OCI-M2 (cell line): Measurements from ENCODE around the gene PHLDB1.

Source experiments
- DNase-seq: peaks from one replicate; lab custom pipeline; 2025; ENCODE audit not compliant: unreplicated experiment; lab: John Stamatoyannopoulos, UW

PHLDB1 gene

GRCh38 chr11:118638726-118639125 lies 31.3 kb downstream of the PHLDB1 start:
- DNase-seq = no peak

- no peak for DNase-seq
Observed at GRCh38 chr11:118639899-118640298, 32.5 kb downstream of the PHLDB1 start.

- no peak for DNase-seq
Observed at GRCh38 chr11:118640332-118641154, 33.1 kb downstream of the PHLDB1 start.

DNA sequence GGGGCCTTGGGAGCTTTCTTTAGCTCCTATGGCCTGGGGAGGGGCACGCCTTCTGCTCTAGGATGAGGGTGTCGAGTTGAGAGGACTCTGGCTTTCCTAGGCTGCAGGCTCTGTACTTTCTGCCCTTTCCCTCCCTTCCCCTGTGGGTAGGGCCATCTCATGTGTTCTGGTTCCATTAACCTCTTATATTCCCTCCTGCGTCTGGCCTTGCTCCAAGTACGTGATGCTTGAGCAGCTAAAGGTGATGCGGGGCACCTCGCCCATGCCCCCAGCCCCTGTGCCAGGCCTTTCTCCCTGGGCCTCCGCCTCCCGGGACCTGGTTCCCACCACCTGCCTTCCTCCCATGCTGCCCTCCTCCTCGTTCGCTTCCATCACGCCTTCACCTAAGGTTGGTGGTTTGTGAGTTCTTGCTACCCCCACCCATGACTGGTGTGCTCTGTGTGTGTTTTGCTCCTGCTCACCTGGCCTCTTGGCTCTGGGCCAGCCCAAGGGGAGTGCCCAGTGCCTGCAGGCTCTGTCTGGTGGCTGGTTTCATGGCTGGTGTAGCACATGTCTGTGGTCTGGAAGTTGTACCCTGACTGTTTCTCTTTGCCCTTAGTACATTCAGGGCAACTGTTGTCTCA lies 34.1 kb downstream of the PHLDB1 start:
- no peak for DNase-seq

DNA sequence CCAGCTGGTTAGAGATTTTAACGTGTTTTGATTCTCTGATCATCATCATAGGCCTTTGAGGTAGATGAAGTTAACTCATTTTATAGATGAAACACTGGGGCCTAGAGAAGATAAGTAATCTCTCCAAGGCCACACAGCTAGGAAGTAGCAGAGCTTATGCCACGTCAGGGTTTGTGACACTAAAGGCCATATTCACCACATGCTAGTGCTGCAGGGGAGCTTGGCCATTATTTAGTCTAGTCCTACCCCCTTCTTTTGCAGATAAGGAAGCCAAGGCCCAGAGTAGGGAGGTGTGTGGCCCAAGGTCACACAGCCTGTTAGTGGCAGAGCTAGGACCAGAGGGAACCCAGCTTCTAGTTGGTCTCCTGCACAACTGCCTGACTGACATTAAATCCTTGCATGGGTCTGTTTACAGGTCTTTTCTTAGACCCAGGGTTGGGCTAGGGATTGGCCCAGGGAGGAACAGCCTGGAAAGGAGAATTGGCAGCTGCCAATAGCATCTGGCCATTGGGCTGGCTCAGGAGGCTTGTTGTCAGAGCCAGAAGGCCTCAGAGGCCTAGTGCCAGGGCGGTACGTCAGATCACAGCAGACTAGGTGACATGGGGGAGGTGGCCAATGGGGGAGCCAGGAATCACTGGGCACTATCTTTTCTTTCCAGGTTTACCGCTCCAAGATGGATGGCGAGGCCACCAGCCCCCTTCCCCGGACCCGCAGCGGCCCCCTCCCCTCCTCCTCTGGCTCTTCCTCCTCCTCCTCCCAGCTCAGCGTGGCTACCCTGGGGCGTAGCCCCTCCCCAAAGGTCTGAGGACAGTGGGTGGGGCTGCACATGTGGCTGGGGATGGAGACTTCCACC lies 36.0 kb downstream of the PHLDB1 start:
- no peak for DNase-seq

DNA sequence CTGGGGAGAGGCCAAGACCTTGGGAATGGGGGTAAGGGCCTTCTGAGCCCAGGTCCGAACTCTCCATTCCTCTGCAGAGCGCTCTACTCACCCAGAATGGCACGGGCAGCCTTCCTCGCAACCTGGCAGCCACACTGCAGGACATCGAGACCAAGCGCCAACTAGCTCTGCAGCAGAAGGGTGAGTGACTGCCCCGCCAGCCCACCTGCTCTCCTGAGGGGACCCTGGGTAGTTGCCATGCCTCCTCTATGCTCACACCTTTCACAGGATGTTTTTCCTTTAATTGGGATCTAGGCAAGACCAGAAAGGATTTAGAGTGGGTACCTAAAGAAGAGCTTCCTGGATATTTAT lies 36.6 kb downstream of the PHLDB1 start:
- DNase-seq = no peak

- DNase-seq = no peak
Observed at GRCh38 chr11:118644496-118644895, 37.1 kb downstream of the PHLDB1 start.

GRCh38 chr11:118645066-118645715 lies 37.8 kb downstream of the PHLDB1 start:
- no peak for DNase-seq

DNA sequence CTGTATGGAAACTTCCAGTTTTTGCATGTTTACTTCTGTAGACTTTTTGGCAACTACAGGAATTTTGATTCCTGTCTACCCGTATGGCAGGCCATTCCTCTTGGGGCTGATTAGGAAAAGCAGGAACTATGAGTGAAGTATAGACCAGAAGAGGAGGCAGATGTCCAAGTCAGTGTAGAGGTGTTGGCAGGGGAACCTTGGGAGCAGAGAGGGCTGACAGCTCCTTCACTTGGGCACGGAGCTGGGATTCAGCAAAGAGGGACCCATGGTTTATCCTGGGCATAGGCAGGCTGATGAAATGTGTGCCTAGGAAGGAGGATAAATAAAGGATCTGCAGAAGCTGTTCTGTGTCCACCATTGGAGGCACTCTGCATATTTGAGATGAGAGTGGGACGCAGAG lies 39.0 kb downstream of the PHLDB1 start:
- no peak for DNase-seq

DNA sequence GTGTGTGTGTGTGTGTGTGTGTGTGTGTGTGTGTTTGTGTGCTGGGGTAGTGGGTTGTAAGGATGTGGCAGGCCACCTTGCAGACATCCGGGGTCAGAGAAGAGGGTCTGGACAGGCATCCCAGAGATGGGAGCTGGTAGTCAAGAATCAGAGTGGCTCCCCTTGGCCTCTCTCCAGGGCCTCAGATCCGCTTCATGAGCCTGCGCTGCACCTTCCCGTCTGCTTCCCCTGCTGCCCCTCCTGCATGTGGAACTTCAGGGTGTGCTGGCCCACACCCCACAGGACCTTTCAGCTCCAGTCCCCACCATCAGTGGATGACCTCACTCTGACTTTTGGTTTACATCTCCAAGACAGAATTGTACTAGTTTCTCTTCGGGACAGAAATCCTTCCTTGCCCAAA lies 40.9 kb downstream of the PHLDB1 start:
- no peak for DNase-seq

- DNase-seq = no peak
Observed at GRCh38 chr11:118649941-118650340, 42.5 kb downstream of the PHLDB1 start.

GRCh38 chr11:118650366-118650765 lies 43.0 kb downstream of the PHLDB1 start:
- no peak for DNase-seq

DNA sequence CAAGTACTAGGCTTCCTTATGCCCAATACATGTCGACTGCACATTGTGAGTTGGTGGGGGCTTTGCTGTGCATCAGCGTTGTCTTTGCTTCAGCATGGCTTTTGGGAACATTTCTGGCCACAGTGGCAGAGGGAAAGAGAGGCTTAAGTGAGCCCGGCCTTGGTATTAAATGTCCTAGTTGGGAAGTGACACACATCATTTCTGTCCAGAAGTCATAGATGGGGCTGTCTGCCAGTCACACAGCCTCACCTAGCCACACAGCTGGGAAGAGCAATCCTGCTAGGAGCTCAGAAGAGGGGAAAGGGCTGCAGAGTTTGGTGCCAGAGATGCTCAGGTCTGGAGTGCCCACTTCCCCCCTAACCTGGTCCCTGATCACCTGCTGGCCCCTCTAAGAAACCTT lies 44.4 kb downstream of the PHLDB1 start:
- no peak for DNase-seq

DNA sequence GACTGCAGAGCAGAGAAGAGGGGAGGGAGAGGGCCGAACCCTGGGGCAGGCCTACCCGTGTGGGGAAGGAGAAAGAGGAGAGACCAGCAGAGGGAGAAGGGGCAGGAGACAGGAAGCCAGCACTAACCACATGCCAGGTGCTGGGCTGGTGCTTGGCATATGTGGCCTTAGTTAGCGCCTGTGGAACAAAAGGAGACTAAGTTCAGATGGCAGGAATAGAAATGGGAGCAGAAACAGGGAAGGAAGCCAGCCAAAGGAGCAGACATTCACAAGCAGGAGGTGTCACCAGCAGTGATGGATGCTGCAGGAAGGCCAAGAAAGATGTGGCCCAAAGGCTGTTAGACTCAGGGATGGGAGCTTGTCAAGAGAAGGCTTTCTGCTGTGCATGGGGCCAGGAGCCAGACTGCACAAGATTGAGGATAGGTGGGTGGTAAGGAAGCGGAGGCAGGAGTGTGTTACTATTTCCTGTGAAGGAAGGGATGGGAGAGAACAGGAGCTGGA lies 45.3 kb downstream of the PHLDB1 start:
- DNase-seq = no peak

DNA sequence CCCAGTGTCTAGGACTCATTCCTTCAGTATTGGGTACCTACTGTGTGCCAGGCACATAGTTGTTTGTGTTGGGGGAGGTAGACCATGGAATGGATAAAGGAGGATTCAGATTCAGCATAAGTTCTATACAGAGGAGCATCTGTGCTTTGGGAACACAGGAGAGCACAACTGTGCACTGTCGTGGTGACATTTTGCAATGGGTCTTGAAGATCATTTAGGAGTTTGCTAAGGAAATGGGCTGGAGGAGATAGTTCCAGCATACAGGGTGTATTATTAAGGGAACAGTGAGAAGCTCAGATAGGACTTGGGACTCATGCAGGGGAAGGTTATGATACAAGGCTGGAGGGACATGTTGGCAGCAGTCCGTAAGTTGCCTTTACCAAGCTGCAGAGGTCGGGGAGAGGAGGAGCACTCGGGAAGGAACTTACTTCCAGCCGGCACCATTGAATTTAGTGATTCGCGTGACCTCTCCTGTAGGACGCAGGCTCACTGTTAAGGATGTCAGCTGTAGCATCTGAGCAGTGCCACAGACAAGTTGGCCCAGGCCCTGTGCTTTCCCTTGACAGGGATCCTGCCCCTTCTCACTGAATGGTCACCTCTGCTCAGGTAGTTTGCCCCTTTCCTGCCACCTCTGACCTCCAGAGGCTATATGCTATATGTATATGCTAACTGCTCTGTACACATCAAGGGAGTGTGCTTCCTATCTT lies 46.4 kb downstream of the PHLDB1 start:
- DNase-seq = no peak

GRCh38 chr11:118655486-118656190 lies 48.2 kb downstream of the PHLDB1 start:
- DNase-seq = no peak

GRCh38 chr11:118656563-118657165 lies 49.2 kb downstream of the PHLDB1 start:
- no peak for DNase-seq

DNA sequence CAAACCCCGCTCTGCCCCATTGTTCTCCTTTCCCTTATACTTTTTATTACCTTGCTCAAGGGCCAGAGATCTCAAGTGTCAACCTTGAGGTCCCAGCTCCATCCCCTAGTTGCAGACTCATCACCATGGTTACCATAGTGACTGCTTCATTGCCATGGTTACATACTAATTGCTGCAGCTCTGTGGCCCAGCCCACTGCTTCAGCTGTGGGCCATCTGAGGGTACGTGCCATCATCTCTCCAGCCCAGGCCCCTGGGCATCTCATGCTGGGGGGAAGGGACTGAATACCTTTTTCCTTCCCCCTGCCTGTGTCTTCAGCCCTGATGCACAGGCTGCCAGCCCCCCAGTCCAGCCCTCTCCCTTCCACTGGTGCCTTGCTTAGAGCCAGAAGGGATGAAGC lies 49.8 kb downstream of the PHLDB1 start:
- no peak for DNase-seq

DNA sequence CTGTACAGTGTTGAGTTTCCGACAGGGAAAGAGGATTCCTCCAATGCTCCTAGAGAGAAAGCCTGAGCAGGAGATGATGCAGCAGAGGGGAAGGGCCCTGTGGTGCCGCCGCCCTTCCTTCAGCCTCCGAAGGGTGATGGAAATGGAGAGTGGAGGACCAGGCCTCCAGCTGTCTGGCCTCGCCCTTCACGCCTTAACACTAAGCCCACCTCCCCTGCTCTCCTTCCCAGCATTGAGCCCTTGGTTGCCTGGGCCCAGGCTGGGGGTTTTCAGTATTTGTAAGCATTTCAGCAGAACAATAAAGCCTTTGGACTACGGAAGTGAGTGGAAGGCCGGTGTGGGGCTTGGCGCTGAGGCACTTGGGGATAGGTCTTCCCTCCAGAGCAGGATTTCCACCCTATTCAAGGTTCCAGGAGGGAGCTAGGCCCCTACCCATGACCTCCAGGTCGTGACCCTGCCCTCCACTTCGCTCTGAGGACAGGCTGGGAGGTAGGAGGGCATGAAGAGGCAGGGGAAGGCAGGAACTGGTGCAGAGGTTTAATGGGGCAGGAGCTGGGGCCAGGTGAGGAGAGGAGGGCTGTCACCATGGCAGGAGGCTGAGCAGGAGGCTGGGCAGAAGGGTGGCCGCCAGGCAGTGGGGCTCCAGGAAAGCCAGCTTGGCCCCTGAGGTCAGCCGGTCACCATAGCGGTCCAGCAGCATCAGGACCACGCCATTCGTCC lies 50.5 kb downstream of the PHLDB1 start:
- DNase-seq = no peak
